Measurements from ENCODE around the gene FAM81B. TPM values are rescaled to one million over a fixed set of nuclear protein-coding genes. Genes with fewer than 3 reads are reported as not detected.

The FAM81B gene
- total RNA-seq, 1 donor from 2014 or later = not detected

- H3K27me3 Mint-ChIP-seq = no peaks in the 10 kb centered on the region
- H3K4me3 Mint-ChIP-seq (ENCODE audit: low read depth) = no peak overlapping the region
- H3K9me3 Mint-ChIP-seq (ENCODE audit: low read depth) = no peaks in the 10 kb centered on the region
- peaks cover 4% of the 10 kb centered on the region for H3K4me1 Mint-ChIP-seq (ENCODE audit: low read depth)
- no peak overlapping the region for H3K27ac Mint-ChIP-seq
- H3K36me3 Mint-ChIP-seq (ENCODE audit: insufficient read depth) = no peaks in the 10 kb centered on the region
- TF ChIP-seq, protein P1, sequence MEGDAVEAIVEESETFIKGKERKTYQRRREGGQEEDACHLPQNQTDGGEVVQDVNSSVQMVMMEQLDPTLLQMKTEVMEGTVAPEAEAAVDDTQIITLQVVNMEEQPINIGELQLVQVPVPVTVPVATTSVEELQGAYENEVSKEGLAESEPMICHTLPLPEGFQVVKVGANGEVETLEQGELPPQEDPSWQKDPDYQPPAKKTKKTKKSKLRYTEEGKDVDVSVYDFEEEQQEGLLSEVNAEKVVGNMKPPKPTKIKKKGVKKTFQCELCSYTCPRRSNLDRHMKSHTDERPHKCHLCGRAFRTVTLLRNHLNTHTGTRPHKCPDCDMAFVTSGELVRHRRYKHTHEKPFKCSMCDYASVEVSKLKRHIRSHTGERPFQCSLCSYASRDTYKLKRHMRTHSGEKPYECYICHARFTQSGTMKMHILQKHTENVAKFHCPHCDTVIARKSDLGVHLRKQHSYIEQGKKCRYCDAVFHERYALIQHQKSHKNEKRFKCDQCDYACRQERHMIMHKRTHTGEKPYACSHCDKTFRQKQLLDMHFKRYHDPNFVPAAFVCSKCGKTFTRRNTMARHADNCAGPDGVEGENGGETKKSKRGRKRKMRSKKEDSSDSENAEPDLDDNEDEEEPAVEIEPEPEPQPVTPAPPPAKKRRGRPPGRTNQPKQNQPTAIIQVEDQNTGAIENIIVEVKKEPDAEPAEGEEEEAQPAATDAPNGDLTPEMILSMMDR (IDR thresholded peaks at IDR 0.05; ENCODE audit: unreplicated experiment) = no peak
- DNase-seq (ENCODE audit: low spot score, unreplicated experiment) = no peak
These were observed 55.5 kb downstream of the FAM81B start for GRCh38 chr5:95446560-95447221.

DNA sequence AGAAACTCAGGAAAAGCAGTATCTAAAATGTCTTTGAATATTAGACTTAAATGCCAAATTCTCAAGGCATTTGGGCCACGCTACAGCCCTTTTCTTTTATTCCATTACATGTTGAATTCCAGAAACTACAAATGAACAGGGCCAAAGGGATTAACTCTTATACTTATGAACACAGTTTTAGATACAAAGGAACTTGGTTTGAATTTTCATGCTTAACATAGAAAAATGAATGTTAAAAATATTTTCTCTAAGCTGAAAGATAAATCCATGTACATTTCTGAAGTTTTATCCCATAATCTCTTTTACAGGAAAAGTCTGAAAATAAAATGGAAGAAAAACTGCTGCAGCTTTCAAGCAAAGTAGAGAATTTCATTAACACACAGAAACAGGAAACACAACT lies 56.8 kb downstream of the FAM81B start:
- H3K4me1 Mint-ChIP-seq (ENCODE audit: low read depth) = no peaks in the 10 kb centered on the region
- no peaks in the 10 kb centered on the region for H3K36me3 Mint-ChIP-seq (ENCODE audit: insufficient read depth)
- no peaks in the 10 kb centered on the region for H3K27me3 Mint-ChIP-seq
- no peaks in the 10 kb centered on the region for H3K9me3 Mint-ChIP-seq (ENCODE audit: low read depth)
- no peak overlapping the region for H3K4me3 Mint-ChIP-seq (ENCODE audit: low read depth)
- no peak for DNase-seq (ENCODE audit: low spot score, unreplicated experiment)
- H3K27ac Mint-ChIP-seq = no peak overlapping the region
- TF ChIP-seq, protein P1 (IDR thresholded peaks at IDR 0.05; ENCODE audit: unreplicated experiment) = no peak

GRCh38 chr5:95448789-95449188 lies 57.6 kb downstream of the FAM81B start:
- Mint-ChIP-seq H3K4me3 (ENCODE audit: low read depth) (no peak overlapping the region), H3K27ac (no peak overlapping the region), H3K4me1 (ENCODE audit: low read depth) (no peaks in the 10 kb centered on the region), H3K27me3 (no peaks in the 10 kb centered on the region), H3K9me3 (ENCODE audit: low read depth) (no peaks in the 10 kb centered on the region), H3K36me3 (ENCODE audit: insufficient read depth) (no peaks in the 10 kb centered on the region)
- TF ChIP-seq, protein P1 (IDR thresholded peaks at IDR 0.05; ENCODE audit: unreplicated experiment) = no peak
- DNase-seq (ENCODE audit: low spot score, unreplicated experiment) = no peak

DNA sequence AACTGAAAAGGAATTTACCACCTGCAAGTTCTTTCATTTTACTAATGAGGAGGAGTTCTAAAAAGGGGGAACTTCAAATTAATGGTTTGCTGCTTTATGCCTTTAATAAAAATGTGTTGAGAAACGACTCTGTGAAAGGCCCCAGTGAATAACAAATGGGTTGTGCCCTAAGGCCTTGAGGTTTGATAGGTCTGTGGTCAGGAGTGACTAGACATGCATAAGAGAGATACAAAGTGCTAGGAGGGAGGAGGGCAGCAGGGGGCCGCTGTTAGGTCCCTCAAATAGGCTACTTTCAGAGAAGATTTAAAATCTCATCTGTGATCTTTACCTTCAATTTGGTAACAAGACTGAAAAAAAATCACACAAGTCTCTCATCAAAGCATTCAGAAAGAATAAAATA lies 58.3 kb downstream of the FAM81B start:
- Mint-ChIP-seq H3K9me3 (ENCODE audit: low read depth) (no peaks in the 10 kb centered on the region), H3K4me1 (ENCODE audit: low read depth) (no peaks in the 10 kb centered on the region), H3K36me3 (ENCODE audit: insufficient read depth) (no peaks in the 10 kb centered on the region), H3K27ac (no peak overlapping the region), H3K4me3 (ENCODE audit: low read depth) (no peak overlapping the region), H3K27me3 (no peaks in the 10 kb centered on the region)
- no peak for DNase-seq (ENCODE audit: low spot score, unreplicated experiment)
- TF ChIP-seq, protein P1 (IDR thresholded peaks at IDR 0.05; ENCODE audit: unreplicated experiment) = no peak

GRCh38 chr5:95454536-95454935 lies 63.4 kb downstream of the FAM81B start:
- H3K27ac Mint-ChIP-seq = no peak overlapping the region
- no peaks in the 10 kb centered on the region for H3K9me3 Mint-ChIP-seq (ENCODE audit: low read depth)
- no peak for DNase-seq (ENCODE audit: low spot score, unreplicated experiment)
- H3K27me3 Mint-ChIP-seq = no peaks in the 10 kb centered on the region
- peaks cover under 1% of the 10 kb centered on the region for H3K36me3 Mint-ChIP-seq (ENCODE audit: insufficient read depth)
- TF ChIP-seq, protein P1 (IDR thresholded peaks at IDR 0.05; ENCODE audit: unreplicated experiment) = no peak
- no peak overlapping the region for H3K4me3 Mint-ChIP-seq (ENCODE audit: low read depth)
- no peaks in the 10 kb centered on the region for H3K4me1 Mint-ChIP-seq (ENCODE audit: low read depth)
